H9 (cell line): ENCODE data around the gene ENG. TPM values are rescaled to one million over a fixed set of nuclear protein-coding genes. Genes with fewer than 3 reads are reported as not detected.

ENCODE experiments used
- DNase-seq: peaks from one replicate; pipeline ENCODE4 v3.0.0-alpha.2; 2017
- H2AFZ ChIP-seq: one replicate; pipeline ENCODE4 v1.6.1; 2013; ENCODE audit warnings: mild to moderate bottlenecking, low read length, control low read depth, moderate library complexity
- H2AK5ac ChIP-seq: 2 replicates; pipeline ENCODE4 v1.6.1; 2013; ENCODE audit warnings: low read length, control low read depth, mixed read lengths; ENCODE audit not compliant: insufficient read length
- H2BK120ac ChIP-seq: one replicate; pipeline ENCODE4 v1.6.1; 2013; ENCODE audit warnings: low read depth, mild to moderate bottlenecking, low read length, control low read depth, inconsistent platforms; ENCODE audit not compliant: poor library complexity, severe bottlenecking
- H2BK12ac ChIP-seq: 2 replicates; pipeline ENCODE4 v1.6.1; 2013; ENCODE audit warnings: low read length, control low read depth, mixed read lengths, low read depth; ENCODE audit not compliant: insufficient read length
- H2BK15ac ChIP-seq: 2 replicates; pipeline ENCODE4 v1.6.1; 2013; ENCODE audit warnings: low read depth, low read length, control low read depth
- H2BK20ac ChIP-seq: one replicate; pipeline ENCODE4 v1.6.1; 2013; ENCODE audit warnings: low read depth, mild to moderate bottlenecking, low read length, control low read depth, inconsistent platforms; ENCODE audit not compliant: poor library complexity, severe bottlenecking
- H2BK5ac ChIP-seq: 2 replicates; pipeline ENCODE4 v1.6.1; 2013; ENCODE audit warnings: low read length, control low read depth, mixed read lengths; ENCODE audit not compliant: insufficient read length
- H3K14ac ChIP-seq: 2 replicates; pipeline ENCODE4 v1.6.1; 2013; ENCODE audit warnings: low read length, control low read depth; ENCODE audit not compliant: insufficient read depth
- H3K18ac ChIP-seq: 2 replicates; pipeline ENCODE4 v1.6.1; 2013; ENCODE audit warnings: low read depth, mild to moderate bottlenecking, mixed read lengths, low read length, control low read depth; ENCODE audit not compliant: insufficient read length
- H3K23ac ChIP-seq: 2 replicates; pipeline ENCODE4 v1.6.1; 2013; ENCODE audit warnings: low read length, control low read depth, mixed read lengths, low read depth; ENCODE audit not compliant: insufficient read length
- H3K23me2 ChIP-seq: 2 replicates; pipeline ENCODE4 v1.6.1; 2013; ENCODE audit warnings: low read depth, mild to moderate bottlenecking, mixed read lengths, low read length, control low read depth; ENCODE audit not compliant: insufficient read length, poor library complexity, severe bottlenecking
- H3K27ac ChIP-seq: 2 replicates; pipeline ENCODE4 v1.5.1; 2013; ENCODE audit warnings: low read length, control low read depth, mixed read lengths, low read depth; ENCODE audit not compliant: insufficient read length
- H3K27me3 ChIP-seq: 2 replicates; pipeline ENCODE4 v1.6.1; 2013; ENCODE audit warnings: low read length, control low read depth, inconsistent platforms; ENCODE audit not compliant: insufficient read depth
- H3K4ac ChIP-seq: 2 replicates; pipeline ENCODE4 v1.6.1; 2013; ENCODE audit warnings: low read depth, mild to moderate bottlenecking, control low read depth, inconsistent platforms, low read length, moderate library complexity
- H3K4me1 ChIP-seq: 2 replicates; pipeline ENCODE4 v1.6.1; 2013; ENCODE audit warnings: low read length, control low read depth, inconsistent platforms; ENCODE audit not compliant: insufficient read depth
- H3K4me2 ChIP-seq: 2 replicates; pipeline ENCODE4 v1.6.1; 2013; ENCODE audit warnings: low read length, control low read depth, mixed read lengths; ENCODE audit not compliant: insufficient read length, insufficient read depth
- H3K56ac ChIP-seq: 2 replicates; pipeline ENCODE4 v1.6.1; 2013; ENCODE audit warnings: low read depth, mild to moderate bottlenecking, mixed read lengths, low read length, control low read depth; ENCODE audit not compliant: insufficient read length
- H3K79me1 ChIP-seq: 2 replicates; pipeline ENCODE4 v1.6.1; 2013; ENCODE audit warnings: low read depth, mild to moderate bottlenecking, moderate library complexity, low read length, control low read depth, inconsistent platforms; ENCODE audit not compliant: insufficient read depth, poor library complexity, severe bottlenecking
- H3K79me2 ChIP-seq: 2 replicates; pipeline ENCODE4 v1.6.1; 2013; ENCODE audit warnings: low read length, control low read depth, inconsistent platforms; ENCODE audit not compliant: insufficient read depth
- H3K9ac ChIP-seq: 2 replicates; pipeline ENCODE4 v1.6.1; 2013; ENCODE audit warnings: low read length, control low read depth, mixed read lengths; ENCODE audit not compliant: insufficient read length; ENCODE audit errors: extremely low read depth
- H3K9me3 ChIP-seq: one replicate; pipeline ENCODE4 v1.6.1; 2013; ENCODE audit warnings: low read depth, low read length, inconsistent platforms; ENCODE audit not compliant: control insufficient read depth
- H3T11ph ChIP-seq: one replicate; pipeline ENCODE4 v1.6.1; 2013; ENCODE audit warnings: mild to moderate bottlenecking, low read length, control low read depth, inconsistent platforms
- H4K20me1 ChIP-seq: one replicate; pipeline ENCODE4 v1.6.1; 2013; ENCODE audit not compliant: control insufficient read depth, insufficient read length, insufficient read depth
- H4K5ac ChIP-seq: 2 replicates; pipeline ENCODE4 v1.6.1; 2013; ENCODE audit warnings: low read depth, mild to moderate bottlenecking, mixed read lengths, low read length, control low read depth; ENCODE audit not compliant: insufficient read length
- H4K8ac ChIP-seq: replicated peaks from 2 replicates; pipeline ENCODE4 v1.6.1; 2013; ENCODE audit warnings: low read length, control low read depth, mixed read lengths, low read depth; ENCODE audit not compliant: insufficient read length
- H4K91ac ChIP-seq: 2 replicates; pipeline ENCODE4 v1.6.1; 2013; ENCODE audit warnings: low read depth, mild to moderate bottlenecking, moderate library complexity, mixed read lengths, low read length, control low read depth; ENCODE audit not compliant: insufficient read length
- H3K27ac Mint-ChIP-seq, 3 experiments: 2 replicates in 2 of 3; 3 replicates in 1 of 3; pipeline ENCODE4 v1.8.0; 2020 to 2021; ENCODE audit warnings: mixed read lengths in 3 of 3, mild to moderate bottlenecking in 1 of 3, moderate library complexity in 1 of 3
- H3K27me3 Mint-ChIP-seq: 2 replicates; pipeline ENCODE4 v1.8.0; 2021; ENCODE audit warnings: low read depth, mild to moderate bottlenecking, moderate library complexity, mixed read lengths
- H3K36me3 Mint-ChIP-seq, 3 experiments: 2 replicates in 2 of 3; 3 replicates in 1 of 3; pipeline ENCODE4 v1.8.0; 2020 to 2021; ENCODE audit warnings: low read depth in 3 of 3, mixed read lengths in 3 of 3; ENCODE audit not compliant: insufficient read depth in 1 of 3
- H3K4me1 Mint-ChIP-seq, 2 experiments: 2 replicates each; pipeline ENCODE4 v1.8.0; 2020; ENCODE audit warnings: mixed read lengths in 2 of 2
- H3K4me3 Mint-ChIP-seq, 2 experiments: 2 replicates in 1 of 2; 3 replicates in 1 of 2; pipeline ENCODE4 v1.8.0; 2020 to 2021; ENCODE audit warnings: mild to moderate bottlenecking in 2 of 2, mixed read lengths in 2 of 2, moderate library complexity in 1 of 2
- H3K9me3 Mint-ChIP-seq, 2 experiments: 2 replicates in 1 of 2; 3 replicates in 1 of 2; pipeline ENCODE4 v1.8.0; 2020; ENCODE audit warnings: mild to moderate bottlenecking in 2 of 2, mixed read lengths in 2 of 2, moderate library complexity in 1 of 2
- CTCF ChIP-seq: fragments of 200-600 bp; sonication (generic); conservative IDR thresholded peaks from 3 replicates; pipeline ENCODE4 v1.8.0; 2021; ENCODE audit warnings: antibody characterized with exemption, mild to moderate bottlenecking
- WGBS: extraction: QIAGEN DNeasy Blood & Tissue Kit; methylation state at CpG from one replicate; pipeline ENCODE4 v1.1.7; 2013; ENCODE audit warnings: missing lambda C conversion rate, low lambda C conversion rate, mixed read lengths; ENCODE audit not compliant: insufficient read length; ENCODE audit errors: extremely low coverage; 5-methylcytosine and 5-hydroxymethylcytosine counted together
- total RNA-seq: library from RNA; stranded (reverse); gene quantifications from 2 replicates; pipeline ENCODE4 v1.2.1, GENCODE V29; 2021

Gene ENG
- total RNA-seq, 1 experiment from 2014 or later: 2.1 TPM

GRCh38 chr9:127857278-127857677 lies 2.8 kb upstream of the ENG start:
- Histone ChIP-seq H2BK120ac (no peak overlapping the region), H4K5ac (no peak overlapping the region), H3K14ac (no peak overlapping the region), H2BK15ac (no peak overlapping the region), H4K20me1 (no peaks in the 10 kb centered on the region), H3K4ac (no peak overlapping the region), H3K27me3 (no peaks in the 10 kb centered on the region), H3T11ph (no peak overlapping the region), H2BK12ac (no peak overlapping the region), H2BK20ac (no peak overlapping the region), H3K79me1 (no peaks in the 10 kb centered on the region), H3K4me2 (no peak overlapping the region), H2BK5ac (no peak overlapping the region), H2AFZ (no peak overlapping the region), H3K9ac (no peak overlapping the region), H4K8ac (no peak overlapping the region), H3K56ac (no peak overlapping the region), H4K91ac (no peak overlapping the region), H2AK5ac (no peak overlapping the region), H3K79me2 (no peaks in the 10 kb centered on the region), H3K4me1 (no peaks in the 10 kb centered on the region), H3K18ac (no peak overlapping the region), H3K27ac (no peak overlapping the region), H3K23me2 (peaks cover 3% of the 10 kb centered on the region), H3K23ac (no peak overlapping the region), H3K9me3 (no peaks in the 10 kb centered on the region)
- no peaks in the 10 kb centered on the region for H3K9me3 Mint-ChIP-seq
- no peak for TF ChIP-seq CTCF
- no peak overlapping the region for H3K4me3 Mint-ChIP-seq
- no peak for DNase-seq
- H3K27ac Mint-ChIP-seq: no peak overlapping the region
- no peaks in the 10 kb centered on the region; the same call in none of the 2 replicates for H3K27me3 Mint-ChIP-seq
- H3K4me1 Mint-ChIP-seq: peaks cover 2 to 9% of the 10 kb centered on the region in 2 experiments; a peak in 2 of 4 replicates
- no CpG with 5 or more reads among the region's 4 CpGs for WGBS
- H3K36me3 Mint-ChIP-seq: no peaks in the 10 kb centered on the region
